Stimulated activated CD4-positive, alpha-beta T cell treated with anti-CD3 and anti-CD28 coated beads, Interleukin-1b, Interleukin-23, amount 100 ng/mL, for 4 hours (primary cell): ENCODE results near the gene DESI2.

Source experiments
- DNase-seq, 2 donors: peaks; one replicate each; pipeline ENCODE4 v3.0.0-alpha.2; 2020; ENCODE audit warnings: low read depth in 2 of 2

DESI2 gene

DNA sequence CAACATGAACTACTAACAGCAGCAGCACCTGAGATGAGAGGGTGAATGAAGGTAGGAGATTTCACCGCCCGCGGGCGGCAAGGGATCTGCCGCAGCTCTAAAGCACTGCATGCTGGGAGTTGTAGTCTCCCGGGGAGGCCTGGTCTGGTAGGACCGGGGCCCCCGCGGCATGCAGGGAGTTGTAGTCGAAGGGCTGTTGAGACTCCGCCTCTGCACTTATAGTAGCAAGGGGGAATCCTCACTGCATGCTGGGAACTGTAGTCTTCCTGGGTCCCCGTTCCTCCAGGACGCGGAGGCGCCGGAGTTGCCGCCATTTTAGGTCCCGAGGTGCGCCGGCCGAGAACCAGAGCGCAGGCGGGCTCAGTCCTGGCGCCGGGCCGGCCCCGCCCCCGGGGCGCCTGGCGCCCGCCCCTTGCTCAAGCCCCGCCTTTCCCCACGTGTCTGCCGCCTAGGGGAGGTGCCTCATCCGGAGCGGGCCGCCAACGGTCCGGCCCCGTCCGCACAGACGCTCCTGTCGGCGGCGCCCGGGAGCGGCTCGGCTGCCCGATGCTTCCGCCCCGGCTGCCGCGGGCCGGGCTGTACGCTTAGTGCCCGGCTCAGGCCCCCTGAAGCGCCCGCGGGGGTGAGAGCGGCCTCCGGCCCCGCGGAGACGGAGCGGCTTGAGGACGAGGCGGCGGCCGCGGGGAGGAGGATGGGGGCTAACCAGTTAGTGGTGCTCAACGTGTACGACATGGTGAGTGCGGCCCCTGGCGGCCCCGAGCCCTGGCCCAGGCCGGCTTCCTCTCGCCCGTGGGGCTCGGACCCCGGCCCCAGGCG is at the start of gene DESI2:
DESI2 (plus strand) TSS at position 504 of the 816 bp plus-strand sequence; CDS start at position 692, 188 bp downstream.
- peak; percentile 92 to 94 for DNase-seq

DNA sequence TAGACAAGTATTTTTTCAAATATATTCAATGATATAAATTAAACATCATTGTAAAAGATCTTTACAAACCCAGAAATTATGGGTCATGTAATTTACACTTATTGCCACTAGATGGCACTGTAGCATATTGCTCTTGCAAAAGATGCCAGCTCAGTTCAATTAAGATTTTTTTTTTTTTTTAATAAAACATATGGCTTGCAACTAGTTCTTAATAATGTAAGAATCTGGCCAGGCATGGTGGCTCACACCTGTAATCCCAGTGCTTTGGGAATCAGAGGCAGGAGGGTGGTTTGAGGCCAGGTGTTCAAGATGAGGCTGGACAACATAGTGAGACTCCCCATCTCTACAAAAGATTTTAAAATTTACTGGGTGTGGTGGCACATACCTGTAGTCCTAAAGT is 49.4 kb upstream of the DESI2 start:
- DNase-seq: no peak

DNA sequence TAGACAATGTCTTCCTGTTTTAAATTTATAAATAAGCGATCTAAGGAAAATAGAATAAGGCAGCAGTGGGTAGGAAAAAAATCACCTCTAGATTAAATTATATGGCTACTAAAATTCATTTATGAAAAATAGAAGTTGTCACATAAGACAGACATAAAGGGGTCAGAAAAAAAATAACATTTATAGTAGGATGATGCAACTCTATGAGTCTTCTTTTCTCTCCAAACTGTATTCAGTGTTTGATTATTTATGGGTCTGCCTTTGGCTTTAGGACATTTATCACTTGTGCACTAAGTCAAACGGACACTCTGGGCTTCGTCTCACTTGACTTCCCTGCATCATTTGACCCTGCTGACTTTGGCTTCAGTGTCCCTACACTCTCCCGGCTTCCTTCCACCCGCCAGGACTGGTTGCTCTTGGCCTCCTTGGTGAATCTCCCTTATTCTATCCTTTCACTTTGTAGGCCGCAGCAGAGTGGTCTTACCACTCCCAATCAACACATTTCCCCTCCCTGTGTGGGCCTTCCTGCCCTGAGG is 47.0 kb upstream of the DESI2 start:
- no peak for DNase-seq

DNA sequence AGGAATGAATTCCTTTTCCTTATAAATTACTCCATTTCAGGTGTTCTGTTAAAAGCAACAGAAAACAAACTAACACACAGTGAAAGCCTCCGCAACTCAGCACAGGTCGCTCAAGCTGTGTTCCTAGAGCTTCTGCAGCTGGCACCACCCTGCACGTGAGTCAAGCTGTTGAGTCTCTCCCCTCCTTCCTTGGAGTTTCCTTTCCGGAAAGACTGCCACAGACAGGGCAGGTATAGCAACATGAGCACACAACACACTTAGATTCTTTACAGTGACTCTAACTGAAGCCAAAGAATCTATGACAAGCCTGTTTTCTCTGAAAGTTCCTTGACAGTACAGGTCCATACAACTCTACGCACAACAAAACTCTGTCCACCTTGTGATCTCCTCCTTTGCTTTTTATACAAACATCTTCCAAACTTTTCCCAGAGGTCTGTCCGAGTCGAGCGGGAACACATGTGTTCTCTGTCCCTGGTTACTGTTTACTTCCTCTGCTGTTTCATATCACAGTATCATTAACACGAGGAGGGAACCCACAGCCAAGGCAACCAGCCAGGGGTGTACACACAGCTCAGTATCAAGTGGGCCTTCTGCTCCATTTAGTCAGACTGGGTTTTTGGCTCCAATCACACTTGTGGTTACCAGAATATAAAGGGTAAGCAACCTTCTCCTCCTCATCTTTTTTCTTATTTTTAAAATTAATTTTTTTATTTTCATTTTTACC is 38.7 kb upstream of the DESI2 start:
- no peak for DNase-seq

DNA sequence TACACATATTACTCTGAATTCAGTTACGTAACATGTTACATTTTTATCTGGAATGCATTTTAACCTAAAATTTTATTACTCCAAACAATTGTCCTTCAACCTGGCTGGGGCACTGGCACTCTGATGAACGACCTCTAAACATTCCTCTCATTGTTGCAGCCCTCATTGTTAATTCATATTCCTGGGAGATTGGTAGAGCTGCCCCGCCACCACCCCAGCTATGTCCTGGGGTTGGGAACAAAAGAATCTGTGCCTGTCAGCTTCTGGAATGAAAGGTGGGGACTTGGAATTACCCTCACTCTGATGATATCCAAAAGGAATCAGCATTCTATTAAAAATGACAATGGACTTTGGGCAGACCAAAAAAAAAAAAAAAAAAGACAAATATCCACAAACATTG is 38.0 kb upstream of the DESI2 start:
- DNase-seq: no peak

DNA sequence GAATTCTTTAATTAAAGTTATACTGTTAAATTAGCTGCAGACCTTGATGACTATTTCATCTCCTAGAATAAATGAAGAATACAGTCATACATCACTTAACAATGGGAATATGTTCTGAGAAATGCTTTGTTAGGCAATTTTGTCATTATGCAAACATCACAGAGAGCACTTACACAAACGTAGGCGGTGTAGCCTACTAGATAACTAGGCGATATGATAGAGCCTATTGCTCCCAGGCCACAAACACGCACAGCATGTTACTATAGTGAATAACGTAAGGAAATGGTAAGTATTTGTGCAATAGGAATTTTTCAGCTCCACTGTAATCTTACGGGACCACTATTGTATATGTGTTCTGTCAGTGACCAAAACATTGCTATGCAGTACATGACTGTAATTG is 37.6 kb upstream of the DESI2 start:
- no peak for DNase-seq

DNA sequence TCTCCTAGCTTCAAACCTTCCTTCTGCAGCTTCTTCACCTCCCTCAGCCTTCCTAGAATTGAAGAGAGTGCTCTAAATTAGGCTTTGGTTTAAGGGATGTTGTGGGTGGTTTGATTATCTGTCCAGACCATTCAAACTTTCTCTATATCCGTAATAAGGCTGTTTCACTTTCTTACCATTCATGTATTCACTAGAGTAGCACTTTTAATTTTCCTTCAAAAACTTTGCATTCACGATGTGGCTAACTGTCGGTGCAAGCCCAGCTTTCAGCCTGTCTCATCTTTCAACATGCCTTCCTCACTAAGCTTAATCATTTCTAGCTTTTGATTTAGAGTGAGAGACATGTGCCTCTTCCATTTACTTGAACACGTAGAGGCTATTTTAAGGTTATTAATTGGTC is 26.2 kb upstream of the DESI2 start:
- no peak for DNase-seq

DNA sequence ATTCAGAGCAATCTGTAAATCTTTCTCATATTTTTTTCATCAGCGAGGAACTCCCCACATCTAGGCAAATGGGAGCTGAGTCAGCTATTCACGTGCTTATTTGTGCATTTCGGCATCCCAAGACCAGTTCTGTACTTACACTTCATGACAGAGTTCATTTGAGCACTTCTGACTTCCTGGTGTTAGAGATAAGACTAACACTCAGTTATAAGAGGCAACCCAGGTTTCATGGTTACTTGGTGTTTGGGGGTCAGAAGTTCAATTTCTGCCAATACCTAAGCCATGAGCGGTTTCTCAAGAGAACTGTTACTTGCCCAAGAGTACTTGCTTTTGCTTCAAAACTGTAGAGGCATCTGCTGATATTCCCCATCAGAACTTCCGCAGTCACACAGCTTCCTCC is 24.1 kb upstream of the DESI2 start:
- no peak for DNase-seq

DNA sequence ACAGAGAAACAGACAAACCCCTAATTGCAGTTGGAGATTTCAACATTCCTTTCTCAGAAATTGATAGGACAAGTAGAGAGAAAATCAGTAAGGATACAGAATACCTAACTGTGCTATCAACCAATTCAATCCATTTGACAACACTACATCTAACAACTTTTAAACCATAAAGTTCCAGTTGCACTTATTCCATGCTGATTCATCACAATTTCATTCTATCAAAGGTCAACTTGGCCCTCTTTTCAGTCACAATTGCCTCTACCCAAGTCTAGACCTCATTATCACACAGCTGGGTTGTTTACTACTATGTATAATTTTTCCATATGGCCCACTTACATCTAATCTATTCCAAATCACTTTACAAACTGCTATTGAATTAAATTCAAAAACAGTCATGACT is 19.8 kb upstream of the DESI2 start:
- no peak for DNase-seq

DNA sequence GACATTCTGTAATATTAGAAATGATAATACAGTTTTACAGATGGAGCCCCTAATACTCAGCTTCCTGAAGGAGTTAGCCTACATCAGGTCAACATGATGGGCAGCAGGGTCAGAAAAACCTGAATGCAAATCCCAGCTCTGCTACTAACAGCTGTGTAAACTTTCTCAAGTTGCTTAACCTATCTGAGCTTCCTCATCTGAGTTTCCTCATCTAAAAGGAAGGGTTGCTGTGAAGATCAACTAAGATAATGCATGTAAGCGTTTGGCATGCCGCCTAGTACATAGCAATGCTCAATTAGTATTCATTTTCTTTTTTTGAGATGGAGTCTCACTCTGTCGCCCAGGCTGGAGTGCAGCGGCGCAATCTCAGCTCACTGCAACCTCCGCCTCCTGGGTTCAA is 18.4 kb upstream of the DESI2 start:
- no peak for DNase-seq

DNA sequence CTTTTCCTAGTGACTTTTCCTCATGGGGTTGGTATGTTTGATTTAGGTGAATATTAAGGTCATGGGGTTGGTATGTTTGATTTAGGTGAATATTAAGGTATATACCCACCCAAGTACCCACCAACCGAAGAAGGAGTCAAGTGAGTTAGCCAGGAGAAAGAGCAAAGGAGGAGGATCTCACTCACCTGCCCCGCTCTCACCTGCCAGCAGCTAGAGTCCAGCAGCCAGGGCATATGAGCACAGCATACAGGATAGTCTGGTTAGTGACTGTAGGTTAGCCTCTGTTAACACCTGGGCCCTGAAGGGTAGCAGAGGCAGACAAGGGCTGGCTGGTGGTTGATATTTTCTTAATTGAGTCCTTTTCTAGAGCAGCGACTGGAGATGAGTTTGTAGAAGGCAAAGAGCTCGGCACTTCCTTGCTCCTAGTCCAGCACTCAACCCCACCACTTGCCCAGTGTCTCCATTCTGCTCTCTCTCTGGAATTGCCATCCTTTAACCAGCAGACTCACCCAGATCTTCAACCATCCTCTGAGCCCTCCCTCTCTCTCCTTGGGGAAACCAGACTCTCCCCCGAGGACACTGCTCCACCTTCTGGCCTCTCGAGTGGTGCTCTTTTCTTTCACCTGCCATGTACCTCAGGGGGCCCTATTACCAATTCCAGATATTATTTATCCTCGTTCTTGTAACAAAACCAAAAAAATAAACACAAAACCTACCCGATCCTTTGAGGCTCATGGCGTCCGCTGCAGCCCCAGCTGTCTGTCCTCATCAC is 16.3 kb upstream of the DESI2 start:
- no peak for DNase-seq

DNA sequence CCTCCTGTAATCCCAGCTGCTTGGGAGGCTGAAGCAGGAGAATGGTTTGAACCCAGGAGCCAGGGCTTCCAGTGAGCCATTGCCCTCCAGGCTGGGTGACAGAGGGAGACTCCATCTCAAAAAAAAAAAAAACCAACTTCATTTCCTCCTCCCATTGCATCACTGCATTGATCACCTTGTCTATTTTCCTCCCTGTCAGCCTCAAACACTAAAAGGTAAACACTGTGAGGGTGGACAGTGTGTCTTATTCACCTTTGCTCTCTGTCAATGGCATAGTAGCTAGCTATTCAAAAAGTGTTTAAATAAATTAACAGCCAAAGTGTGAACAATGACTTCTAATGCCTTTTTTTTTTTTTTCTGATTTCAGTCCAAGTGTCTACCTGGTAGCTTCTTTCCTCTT is 13.4 kb upstream of the DESI2 start:
- DNase-seq: no peak

DNA sequence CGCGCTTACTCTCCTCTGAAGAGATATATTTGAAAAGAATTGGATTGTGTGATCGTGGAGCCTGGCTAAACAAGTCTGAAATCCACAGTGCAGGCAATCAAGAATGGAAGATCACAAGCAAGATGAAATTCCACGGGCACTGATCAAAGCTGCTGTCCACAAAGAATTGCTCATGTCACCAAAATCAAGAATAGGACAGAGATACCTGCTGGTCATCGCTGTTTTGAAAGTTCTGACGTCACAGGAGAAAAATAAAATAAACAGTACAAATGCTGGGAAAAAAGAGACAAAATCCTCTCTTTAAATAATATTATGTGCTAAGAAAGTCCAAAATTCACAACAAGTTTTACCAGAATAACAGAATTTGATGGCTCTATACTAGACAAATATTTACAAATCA is 12.0 kb upstream of the DESI2 start:
- no peak for DNase-seq

DNA sequence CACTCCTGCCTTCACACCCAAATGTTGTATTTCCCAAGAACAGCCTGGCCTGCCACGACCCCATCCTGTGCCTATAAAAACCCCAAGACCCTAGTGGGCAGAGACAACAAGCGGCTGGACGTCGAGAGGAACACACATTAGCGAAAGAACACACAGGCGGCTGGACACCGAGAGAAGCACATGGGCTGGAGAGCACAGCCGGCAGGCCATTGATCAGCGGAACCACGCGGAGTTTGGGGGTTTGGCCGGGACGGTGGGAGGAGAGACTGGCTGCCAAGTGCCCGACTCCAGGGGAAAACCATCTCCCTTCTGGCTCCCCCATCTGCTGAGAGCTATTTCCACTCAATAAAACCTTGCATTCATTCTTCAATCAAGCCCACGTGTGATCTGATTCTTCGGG is 10.4 kb upstream of the DESI2 start:
- DNase-seq: no peak

DNA sequence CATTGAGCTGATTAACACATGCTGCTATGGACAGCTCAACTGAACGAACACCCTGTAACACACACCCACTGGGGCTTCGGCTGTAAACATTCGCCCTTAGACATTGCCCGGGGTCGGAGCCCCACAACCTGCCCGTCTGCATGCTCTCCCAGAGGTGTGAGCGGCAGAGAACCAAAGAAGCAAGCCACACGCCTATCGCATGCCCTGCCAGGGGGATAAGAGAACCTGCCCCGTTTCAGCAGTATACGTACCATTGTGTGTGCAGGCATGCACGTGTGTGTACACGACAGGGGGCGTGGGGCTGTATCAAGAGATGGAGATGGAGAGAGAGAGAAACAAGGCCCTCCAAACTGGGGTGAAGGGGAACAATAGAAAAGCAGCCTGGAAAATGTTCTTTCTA is 9.9 kb upstream of the DESI2 start:
- no peak for DNase-seq

DNA sequence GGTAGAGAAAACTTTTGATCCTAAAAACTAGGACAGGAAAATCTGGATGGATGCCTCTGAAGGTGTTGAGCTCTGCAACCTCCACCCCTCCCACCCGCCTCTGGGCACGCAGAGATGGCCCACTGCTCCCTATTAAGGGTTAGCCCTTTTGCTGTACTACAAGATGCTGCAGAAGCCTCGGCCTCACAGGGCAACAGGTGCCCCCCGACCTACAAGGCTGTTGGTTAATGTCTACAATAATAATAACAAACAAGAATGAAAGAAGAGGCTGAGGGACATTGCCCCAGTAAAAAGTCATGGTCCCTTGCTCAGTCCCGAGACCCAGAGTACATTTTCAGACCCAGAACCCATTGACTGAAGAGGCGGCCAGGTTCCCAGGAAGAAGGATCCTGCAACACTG is 7.5 kb upstream of the DESI2 start:
- no peak for DNase-seq

DNA sequence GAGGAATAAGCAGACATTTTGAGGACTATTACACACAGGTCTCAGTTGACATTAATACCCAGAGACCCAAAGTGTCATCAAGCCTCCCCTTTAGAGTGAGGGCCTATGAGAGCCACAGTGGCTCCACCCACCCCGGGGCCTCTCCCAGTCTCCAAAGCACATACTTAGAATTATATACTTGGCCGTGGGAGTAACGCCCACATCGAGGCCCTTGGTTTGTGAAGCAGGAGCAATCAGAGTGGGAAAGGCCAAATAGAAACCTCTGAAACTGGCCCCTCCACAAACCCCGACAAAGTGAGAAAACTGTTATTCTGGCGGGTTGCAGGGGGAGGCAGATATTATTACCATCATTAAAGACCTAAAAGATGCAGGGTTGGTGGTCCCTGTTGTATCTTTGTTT is 7.0 kb upstream of the DESI2 start:
- DNase-seq: no peak

DNA sequence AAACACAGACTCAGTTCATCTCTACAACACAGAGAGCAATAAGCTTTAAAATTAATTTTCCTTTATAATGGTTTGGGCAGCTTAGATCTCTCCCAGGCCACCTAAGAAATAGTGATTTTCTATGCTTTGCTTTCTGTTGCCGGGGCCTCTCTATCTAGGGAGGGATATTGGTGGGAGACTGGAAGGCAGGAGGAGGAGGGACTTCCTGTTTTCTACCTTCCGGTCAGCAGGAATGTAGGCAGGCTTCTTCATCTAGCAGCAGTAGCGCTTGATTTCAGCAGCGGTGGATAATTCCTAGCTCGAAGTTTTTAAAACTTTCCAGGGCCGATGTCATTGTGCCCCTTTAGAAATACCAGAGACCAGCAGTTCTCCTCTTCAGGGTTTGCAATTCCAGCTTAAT is 5.1 kb upstream of the DESI2 start:
- DNase-seq: no peak

DNA sequence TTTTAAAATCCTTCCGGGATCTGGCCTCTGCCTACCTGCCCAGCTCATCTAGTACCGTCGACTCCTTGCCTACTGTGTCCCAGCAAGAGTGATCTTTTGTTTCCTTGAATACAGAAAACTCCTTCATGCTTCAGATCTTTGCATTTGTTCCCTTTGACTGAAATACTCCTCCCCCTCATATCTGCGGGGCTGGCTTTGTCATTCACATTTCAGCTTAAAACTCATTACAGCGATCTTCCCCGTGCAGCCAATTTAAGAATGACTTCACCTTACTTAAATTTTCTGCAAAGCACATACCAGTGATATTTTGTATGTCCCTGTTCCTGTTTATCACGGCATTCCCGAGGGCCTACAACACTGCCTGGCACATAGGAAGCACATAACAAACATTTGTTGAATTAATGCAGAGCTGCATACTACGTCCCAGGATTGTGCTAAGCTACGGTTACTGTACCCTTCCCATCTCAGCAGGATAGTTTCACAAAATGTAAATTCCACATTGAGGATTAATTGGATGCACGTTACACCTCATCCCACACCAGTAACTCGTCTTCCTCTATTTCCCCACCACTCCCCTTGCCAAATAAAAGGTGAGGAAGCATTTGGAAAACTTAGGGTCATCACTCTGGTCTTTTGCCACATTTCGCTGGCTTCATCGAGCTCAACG is 837 bp upstream of the DESI2 start:
- DNase-seq: no peak

DNA sequence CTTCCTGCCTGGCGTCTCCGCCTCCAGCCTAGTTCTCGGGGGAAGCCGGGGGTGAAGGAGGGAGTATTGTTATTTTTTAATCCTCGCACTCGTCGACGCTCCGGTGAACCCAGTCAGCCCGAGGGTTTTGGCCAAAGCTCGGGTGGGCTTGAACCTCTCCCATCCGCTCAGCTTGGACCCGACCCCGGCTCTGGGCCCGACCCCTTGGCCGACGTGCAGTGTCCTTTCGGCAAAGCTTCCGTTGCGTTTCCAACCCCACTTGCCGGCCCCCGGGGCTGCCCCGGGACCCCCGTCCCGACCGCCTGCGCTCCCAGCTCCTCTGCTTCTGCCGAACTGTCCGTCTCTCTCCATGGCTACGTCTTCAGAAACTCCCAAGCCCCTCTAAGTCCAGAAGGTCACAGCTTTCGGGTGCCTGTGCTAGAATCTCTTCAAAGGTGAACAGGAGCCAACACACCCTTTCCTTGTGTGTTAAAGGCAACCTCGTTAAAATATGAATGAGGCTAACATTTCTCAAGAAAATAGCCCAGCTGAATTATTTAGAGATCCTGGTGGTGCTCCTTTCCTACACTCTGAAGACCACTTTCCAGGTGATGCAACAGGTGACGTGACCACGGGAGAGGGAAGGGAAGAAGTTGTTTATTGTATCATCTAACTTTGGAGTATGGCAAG is 647 bp downstream of the DESI2 start:
- DNase-seq: no peak
